GM21576 (cell line): ENCODE data around the gene NWD2.
A peak's percentile ranks its signal among the peaks of the same experiment; 100 is the strongest.
"Not testable (repeated sequence)": the region's sequence is repeated elsewhere in the genome, so short reads cannot be mapped to it uniquely, and the experiment has no call there.

Source experiments
- ATAC-seq: cut with Tn5 transposase; IDR thresholded peaks from one replicate; pipeline ENCODE4 v1.9.1; 2021; ENCODE audit warnings: mild to moderate bottlenecking, moderate library complexity; ENCODE audit not compliant: unreplicated experiment

NWD2 gene

DNA sequence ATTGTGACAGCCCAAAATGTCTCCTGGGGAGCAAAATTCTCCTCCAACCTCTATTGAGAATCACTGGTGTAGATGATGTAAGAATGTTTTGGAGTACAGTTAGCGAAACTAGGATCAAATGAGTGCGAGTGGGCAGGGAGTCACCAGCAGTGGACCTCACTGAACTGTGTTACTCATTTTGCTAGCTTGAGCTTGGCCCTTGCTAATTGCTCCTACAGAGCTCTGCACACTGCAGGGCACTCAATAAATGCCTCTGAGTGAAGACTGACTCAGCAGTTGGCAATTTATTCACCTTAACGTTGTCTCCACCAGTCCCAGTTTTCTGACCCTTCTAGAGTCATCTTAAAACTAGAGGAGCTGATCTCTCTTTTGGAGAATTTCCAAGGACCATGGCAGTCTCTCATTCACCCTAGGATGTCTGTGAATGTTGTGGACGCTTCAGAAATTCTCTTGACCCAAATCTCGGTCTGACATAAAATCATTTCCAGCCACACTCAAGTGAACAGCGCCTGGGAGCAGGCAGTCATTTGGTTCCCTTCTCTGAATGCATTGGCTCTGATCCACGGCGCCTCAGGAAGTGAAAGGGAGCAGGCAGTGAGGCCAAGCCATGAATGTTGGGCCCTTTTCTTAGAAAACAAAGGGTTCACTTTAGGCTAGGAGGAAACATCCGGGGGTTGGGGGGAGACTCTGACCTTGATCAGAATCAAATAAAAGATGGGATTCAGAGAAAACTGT, 148.1 kb downstream of the NWD2 start:
- no peak for ATAC-seq

DNA sequence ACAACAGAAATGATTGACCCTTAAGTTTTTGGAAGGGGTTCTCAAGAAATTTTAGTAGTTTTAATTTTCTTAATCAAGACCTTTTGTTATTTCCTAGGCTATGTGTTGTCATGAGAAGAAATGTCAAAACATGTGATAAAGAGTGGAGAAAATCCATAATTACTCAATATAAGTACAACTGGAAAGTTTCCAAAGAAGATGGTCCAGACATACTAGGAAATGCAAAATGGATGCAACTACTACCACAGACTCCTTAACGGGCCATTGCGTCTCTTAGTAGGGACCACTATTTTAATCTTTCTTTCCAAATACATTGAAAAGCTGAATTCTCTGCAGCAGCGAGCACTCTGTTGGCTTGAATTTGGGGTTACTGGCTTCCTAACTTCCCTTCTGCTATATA, 148.8 kb downstream of the NWD2 start:
- no peak for ATAC-seq

DNA sequence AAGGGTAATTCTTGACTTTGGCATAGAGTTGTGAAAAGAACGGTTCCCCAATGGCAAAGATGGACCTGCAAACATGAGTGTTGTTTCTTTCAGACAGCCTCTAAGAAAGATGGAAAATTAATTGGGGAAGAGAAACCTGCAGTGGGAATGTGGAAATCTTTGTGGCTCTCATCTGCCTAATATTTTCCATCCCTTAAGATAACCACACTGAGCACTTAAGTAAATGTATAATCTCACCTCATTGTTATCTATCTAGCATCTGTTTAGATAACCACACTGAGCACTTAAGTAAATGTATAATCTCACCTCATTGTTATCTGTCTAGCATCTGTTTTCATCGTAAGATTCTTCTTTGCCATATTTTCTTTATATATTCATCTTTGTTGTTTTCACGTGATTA, 149.3 kb downstream of the NWD2 start:
- ATAC-seq, result no peak

DNA sequence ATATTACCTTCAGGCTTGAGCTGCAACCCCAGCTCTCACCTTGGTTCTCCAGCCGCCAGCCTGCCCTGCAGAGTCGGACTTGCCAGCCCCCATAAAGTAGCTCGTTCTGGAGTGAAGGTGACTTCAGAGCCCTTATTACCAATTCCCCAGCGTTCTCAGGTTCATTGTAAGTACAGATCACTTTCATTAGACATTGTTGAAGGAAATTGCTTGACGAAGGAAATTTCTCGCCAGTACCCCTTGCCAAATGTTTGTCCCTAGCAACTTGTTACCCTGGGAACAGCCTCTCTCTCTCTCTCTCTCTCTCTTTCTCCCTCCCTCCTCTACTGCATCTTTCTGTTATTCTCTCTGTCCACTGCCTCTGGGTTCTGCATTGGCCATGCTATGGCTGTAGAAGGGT, 153.0 kb downstream of the NWD2 start:
- no peak for ATAC-seq

GRCh38 chr4:37400241-37400881, 155.8 kb downstream of the NWD2 start:
- ATAC-seq, result peak; percentile 81

- not testable (repeated sequence) for ATAC-seq
These were observed 163.6 kb downstream of the NWD2 start for GRCh38 chr4:37407938-37408826.

DNA sequence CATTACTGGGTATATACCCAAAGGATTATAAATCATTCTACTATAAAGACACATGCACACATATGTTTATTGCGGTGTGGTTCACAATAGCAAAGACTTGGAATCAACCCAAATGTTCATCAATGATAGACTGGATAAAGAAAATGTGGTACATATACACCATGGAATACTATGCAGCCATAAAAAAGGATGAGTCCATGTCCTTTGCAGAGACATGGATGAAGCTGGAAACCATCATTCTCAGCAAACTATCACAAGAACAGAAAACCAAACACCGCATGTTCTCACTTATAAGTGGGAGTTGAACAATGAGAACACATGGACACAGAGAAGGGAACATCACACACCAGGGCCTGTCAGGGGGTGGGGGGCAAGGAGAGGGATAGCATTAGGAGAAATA, 169.1 kb downstream of the NWD2 start:
- ATAC-seq, result not testable (repeated sequence)

DNA sequence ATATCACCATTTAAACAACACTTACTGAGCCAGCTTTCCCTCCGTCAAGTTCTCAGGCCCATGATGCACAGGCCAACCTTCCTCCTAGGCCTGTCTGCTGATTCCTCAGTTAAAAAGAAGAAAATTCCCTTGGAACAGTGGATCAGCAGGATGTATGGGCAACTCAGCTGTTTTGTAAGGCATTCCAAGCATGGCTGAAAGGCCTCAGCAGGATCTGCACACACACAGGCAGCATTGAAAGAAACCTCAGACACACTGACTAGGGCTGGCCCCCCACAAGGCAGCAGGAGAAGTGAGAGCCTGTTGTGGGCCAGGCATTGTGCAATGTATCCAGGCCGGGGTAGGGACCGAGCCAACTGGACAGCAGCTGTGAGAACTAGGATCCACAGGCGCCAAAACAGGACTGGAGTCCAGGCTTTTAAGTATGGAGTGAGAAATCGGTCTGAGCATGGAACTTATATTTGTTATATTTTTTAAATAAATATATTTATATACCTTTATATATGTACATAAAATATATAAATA, 171.4 kb downstream of the NWD2 start:
- ATAC-seq, result no peak

DNA sequence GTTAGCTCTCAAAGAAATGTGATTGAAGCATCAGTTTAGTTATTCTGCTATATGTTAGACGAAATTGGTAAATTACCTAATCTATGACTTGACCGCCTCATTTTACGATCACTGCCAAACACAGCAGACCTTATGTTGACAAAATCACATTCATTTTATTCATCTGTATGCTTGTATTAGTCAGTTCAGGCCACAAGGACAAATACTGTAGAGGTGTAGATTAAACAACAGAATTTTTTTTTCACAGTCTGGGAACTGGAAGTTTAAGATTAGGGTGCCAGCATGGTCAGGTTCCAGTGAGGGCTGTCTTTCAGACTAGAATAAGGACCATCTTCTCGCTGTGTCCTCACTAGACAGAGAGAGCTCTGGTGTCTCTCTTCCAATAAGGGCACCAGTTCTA, 177.1 kb downstream of the NWD2 start:
- ATAC-seq, result no peak

DNA sequence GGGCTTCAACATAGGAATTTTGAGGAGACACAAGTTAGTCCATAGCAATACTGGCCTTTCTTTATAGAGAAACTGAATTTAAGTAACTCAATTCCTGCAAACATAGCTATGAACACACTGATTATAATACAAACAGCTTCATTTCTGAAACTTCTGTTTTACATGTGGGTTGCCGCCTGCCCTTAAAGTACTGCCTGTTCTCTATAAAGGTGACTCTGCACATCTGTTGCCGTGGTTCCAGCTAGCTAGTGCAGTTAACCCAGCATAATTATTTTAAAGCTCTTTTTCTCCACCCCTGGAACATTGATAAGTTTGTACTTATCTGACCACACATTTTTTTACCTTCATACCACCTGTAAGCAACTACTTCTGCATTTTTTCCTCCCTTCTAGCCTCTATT, 177.6 kb downstream of the NWD2 start:
- ATAC-seq, result no peak

- no peak for ATAC-seq
These were observed 178.1 kb downstream of the NWD2 start for GRCh38 chr4:37422638-37423037.

- no peak for ATAC-seq
These were observed 178.8 kb downstream of the NWD2 start for GRCh38 chr4:37423310-37423709.

GRCh38 chr4:37424753-37425152, 180.2 kb downstream of the NWD2 start:
- no peak for ATAC-seq

DNA sequence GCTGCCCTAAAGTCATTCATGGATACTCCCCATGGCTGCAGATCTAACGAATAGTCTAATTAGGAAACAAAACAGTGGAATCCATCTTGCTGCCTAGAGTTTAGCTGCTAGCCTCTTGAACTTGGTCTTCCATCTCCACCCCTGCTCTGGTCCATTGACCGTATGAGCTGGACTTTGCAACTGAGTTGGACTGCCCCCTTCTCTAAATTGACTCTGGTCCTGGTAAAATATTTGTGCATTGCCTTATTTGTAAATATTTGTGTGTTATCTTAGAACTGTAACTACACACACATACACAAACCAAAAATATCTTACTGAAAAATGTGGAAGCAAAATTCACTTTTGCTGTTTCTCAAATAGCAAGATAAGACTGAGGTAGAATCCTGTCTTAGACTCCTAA, 181.3 kb downstream of the NWD2 start:
- no peak for ATAC-seq

DNA sequence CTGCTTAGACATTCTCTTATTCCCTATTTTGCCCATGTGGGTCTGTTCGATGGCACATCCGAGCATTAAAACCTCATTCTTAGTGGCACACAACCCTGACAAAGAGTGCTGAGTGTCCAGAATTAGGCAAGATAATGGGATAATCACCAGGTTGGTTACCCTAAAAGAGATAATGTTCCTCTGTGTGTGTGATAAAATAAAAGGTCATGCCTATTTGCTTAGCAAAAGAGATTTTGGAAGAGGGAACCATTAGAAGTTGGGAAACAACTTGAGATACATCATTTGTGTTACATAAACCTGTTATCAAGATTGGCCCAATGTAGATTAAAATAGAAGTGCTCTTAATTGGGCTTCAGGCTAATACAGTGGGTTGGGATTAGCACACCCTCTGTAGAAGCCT, 182.7 kb downstream of the NWD2 start:
- no peak for ATAC-seq

- no peak for ATAC-seq
These were observed 185.4 kb downstream of the NWD2 start for GRCh38 chr4:37429906-37430305.

- no peak for ATAC-seq
These were observed 186.3 kb downstream of the NWD2 start for GRCh38 chr4:37430718-37431416.

DNA sequence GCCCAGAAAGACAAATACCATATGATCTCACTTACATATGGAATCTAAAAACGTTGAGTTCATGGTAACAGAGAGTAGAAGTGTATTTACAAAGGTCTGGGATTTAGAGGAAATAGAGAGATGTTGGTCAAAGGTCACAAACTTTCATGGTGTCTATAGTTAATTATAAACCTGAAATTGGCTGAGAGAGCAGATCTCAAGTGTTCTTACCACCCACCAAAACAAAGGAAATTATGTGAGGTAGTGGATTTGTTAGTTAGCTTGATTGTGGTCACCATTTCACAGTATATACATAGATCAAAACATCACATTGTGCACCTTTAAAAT, 186.8 kb downstream of the NWD2 start:
- no peak for ATAC-seq

GRCh38 chr4:37434469-37434868, 189.9 kb downstream of the NWD2 start:
- no peak for ATAC-seq

- ATAC-seq, result no peak
These were observed 192.0 kb downstream of the NWD2 start for GRCh38 chr4:37436546-37436945.

DNA sequence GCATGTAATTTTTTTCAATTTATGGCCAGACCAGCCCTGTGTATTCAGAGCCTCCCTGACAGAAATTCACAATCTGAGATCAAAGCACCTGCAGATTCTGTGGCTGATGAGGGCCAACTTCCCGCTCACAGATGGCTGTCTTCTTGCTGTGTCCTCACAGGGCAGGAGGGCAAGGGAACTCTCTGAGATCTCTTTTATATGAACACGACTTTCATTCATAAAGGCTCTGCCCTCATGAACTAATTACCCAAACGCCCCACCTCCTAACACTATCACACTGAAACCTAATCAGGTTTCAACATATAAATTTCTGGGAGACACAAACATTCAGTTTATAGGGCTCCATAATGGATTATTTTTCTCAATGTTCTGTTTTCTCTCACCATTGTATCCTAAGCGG, 192.6 kb downstream of the NWD2 start:
- ATAC-seq, result no peak
